GM12892 (cell line): ENCODE measurements around the gene METAP1.

ENCODE experiments used
- POLR2A ChIP-seq: IDR thresholded peaks from 2 replicates; pipeline ENCODE4 v1.6.1; 2011; ENCODE audit warnings: low read depth, low read length, control low read depth
- POLR2AphosphoS5 ChIP-seq: IDR thresholded peaks from 2 replicates; pipeline ENCODE4 v1.6.1; 2011; ENCODE audit warnings: low read depth, low read length, control low read depth
- TAF1 ChIP-seq: IDR thresholded peaks from 2 replicates; pipeline ENCODE4 v1.6.1; 2011; ENCODE audit warnings: low read depth, mild to moderate bottlenecking, control low read depth, low read length, borderline replicate concordance

DNA sequence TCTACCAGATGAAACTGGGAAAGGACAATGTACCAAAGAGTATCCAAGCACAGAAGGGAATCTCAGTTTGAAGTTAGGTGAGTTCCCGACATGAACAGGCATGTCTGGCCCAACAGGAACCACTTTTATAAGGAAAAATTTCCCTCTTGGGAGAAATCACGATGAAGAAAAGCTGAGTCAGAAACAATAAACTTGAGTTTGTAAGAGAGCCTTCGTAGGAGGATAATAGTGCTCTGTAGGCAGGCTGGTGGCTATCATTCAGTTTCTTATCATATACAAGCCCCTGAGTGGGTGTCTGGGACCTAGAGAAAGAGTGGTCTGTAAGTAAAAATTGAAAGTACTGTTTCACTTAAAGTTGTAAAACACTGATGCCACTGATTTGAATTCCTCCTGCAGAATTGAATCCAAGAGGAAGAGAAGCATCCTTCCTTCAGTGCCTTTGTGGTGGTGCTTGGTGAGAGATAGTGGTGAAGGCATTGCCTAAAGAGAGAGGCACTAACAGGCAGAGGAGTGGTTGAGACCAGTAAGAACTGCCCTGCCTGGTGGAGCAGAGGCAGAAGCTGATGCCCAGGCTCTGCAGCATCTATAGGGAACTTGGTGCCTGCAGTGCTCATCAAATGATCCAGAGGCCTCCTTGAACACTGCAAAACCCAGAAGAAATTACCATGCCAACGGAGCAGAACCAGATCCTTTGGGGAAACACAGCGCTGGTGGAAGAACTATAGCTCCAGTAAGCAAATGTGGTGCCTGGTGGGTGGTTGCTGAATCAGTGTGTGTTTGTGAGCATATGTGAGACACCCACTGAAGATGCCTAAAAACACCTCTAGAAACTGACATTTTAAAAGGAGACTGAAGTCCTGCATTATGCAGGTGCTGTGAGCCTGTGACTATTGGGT, 31.7 kb upstream of the METAP1 start:
- TF ChIP-seq POLR2A, result no peak
- TF ChIP-seq TAF1, result no peak
- no peak for TF ChIP-seq POLR2AphosphoS5
